Measurements from ENCODE around the gene TEAD1. TPM values are rescaled to one million over a fixed set of nuclear protein-coding genes. Genes with fewer than 3 reads are reported as not detected.
A peak's percentile ranks its signal among the peaks of the same experiment; 100 is the strongest.

TEAD1 gene
- total RNA-seq, 1 donor from 2014 or later: 17.6 TPM

DNA sequence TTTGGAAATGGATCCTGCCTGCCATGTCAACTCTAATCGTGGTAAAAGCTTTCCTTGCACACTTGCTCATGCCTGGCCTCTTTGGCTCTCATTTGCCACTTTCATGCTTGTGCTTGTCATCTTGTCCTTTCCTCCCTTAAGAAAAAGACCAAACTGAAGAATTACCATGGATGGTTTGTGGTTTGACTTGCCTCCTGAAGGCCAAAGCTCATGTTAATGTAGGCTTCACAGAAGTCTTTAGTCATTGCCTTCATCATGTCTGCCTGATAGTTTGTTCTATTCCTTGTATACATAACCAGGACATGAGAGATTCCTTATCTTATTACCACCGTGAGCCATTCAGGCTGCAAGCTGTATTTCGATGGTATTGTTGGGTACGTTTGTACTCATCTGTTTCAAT is 17.3 kb downstream of the TEAD1 start:
- TF ChIP-seq, protein P1, sequence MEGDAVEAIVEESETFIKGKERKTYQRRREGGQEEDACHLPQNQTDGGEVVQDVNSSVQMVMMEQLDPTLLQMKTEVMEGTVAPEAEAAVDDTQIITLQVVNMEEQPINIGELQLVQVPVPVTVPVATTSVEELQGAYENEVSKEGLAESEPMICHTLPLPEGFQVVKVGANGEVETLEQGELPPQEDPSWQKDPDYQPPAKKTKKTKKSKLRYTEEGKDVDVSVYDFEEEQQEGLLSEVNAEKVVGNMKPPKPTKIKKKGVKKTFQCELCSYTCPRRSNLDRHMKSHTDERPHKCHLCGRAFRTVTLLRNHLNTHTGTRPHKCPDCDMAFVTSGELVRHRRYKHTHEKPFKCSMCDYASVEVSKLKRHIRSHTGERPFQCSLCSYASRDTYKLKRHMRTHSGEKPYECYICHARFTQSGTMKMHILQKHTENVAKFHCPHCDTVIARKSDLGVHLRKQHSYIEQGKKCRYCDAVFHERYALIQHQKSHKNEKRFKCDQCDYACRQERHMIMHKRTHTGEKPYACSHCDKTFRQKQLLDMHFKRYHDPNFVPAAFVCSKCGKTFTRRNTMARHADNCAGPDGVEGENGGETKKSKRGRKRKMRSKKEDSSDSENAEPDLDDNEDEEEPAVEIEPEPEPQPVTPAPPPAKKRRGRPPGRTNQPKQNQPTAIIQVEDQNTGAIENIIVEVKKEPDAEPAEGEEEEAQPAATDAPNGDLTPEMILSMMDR (IDR thresholded peaks at IDR 0.05; ENCODE audit: insufficient read depth, low read length, severe bottlenecking): no peak
- FAIRE-seq: no peak
- no peak overlapping the region for H3K4me3 ChIP-seq (ENCODE audit: low read depth, low read length)

DNA sequence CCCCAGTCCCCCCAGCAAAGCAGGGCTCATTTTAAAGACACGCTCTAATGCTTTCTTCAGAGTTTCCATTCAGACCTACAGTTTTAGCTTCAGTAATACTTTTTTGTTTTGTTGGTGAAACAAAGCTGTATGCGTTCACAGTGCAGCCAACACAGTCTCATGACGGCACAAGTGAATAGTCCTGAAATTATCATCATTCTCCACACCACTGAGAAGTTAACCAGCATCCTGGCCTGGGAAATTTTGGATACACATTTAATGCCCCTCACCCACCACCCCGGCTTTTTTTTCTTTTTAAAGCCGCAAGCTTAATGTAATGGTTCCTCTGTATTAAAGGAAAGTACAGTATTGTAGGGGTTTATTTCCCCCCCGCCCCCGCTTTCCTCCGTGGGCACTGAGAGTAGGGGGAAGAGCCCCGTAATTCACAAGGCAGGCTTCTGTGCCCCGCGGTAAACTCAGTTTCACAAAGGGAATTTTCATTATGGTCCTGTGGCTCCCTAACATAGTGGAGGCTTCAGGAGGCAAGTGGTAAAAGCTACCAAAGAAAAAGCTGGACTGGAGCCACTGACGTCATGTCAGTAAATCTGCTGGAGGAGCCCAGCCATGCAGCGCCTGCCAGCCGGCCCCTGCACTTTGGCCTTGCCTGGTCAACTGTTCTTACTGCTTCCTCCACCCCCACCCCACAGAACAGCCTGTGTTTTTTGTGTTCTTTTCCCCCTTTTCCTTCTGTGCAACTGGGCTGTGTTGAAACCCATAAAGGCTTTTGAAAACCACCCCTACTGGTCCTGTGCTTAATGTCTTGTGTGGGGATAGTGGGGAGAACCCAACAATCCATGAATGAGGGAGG is 18.2 kb downstream of the TEAD1 start:
- TF ChIP-seq, protein P1 (IDR thresholded peaks at IDR 0.05; ENCODE audit: insufficient read depth, low read length, severe bottlenecking): no peak
- peak; percentile 50 for DNase-seq (ENCODE audit: low read depth)
- H3K4me3 ChIP-seq (ENCODE audit: low read depth, low read length): no peak overlapping the region
- H3K27me3 ChIP-seq (ENCODE audit: control insufficient read depth, insufficient read depth, low read length): no peaks in the 10 kb centered on the region
- FAIRE-seq: no peak
- H3K36me3 ChIP-seq (ENCODE audit: control insufficient read depth, insufficient read depth, low read length): no peaks in the 10 kb centered on the region

More for the DNA sequence above, 17.3 kb downstream of the TEAD1 start:
- DNase-seq (ENCODE audit: low read depth): no peak
- H3K27me3 ChIP-seq (ENCODE audit: control insufficient read depth, insufficient read depth, low read length): no peaks in the 10 kb centered on the region
- no peaks in the 10 kb centered on the region for H3K36me3 ChIP-seq (ENCODE audit: control insufficient read depth, insufficient read depth, low read length)

DNA sequence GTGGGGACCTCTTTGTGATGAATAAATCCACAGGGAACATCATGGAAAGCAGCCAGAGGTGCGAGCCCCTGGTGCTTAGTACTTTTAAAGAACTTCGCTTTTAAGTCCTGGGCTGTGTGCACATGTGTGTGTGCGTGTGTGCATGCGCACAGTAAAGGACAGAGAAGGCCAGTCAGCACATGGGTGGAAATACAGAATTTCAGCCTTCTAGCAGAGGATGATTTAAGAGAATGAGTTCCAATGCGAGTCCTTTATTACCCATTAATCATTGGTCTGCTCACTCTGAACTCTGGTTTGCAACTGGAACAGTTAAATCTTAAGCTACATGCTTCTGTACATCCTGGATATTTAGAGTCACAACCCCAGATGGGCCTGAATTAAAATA is 18.9 kb downstream of the TEAD1 start:
- TF ChIP-seq, protein P1 (IDR thresholded peaks at IDR 0.05; ENCODE audit: insufficient read depth, low read length, severe bottlenecking): no peak
- no peak for DNase-seq (ENCODE audit: low read depth)
- Histone ChIP-seq H3K36me3 (ENCODE audit: control insufficient read depth, insufficient read depth, low read length) (no peaks in the 10 kb centered on the region), H3K27me3 (ENCODE audit: control insufficient read depth, insufficient read depth, low read length) (no peaks in the 10 kb centered on the region), H3K4me3 (ENCODE audit: low read depth, low read length) (no peak overlapping the region)
- no peak for FAIRE-seq

DNA sequence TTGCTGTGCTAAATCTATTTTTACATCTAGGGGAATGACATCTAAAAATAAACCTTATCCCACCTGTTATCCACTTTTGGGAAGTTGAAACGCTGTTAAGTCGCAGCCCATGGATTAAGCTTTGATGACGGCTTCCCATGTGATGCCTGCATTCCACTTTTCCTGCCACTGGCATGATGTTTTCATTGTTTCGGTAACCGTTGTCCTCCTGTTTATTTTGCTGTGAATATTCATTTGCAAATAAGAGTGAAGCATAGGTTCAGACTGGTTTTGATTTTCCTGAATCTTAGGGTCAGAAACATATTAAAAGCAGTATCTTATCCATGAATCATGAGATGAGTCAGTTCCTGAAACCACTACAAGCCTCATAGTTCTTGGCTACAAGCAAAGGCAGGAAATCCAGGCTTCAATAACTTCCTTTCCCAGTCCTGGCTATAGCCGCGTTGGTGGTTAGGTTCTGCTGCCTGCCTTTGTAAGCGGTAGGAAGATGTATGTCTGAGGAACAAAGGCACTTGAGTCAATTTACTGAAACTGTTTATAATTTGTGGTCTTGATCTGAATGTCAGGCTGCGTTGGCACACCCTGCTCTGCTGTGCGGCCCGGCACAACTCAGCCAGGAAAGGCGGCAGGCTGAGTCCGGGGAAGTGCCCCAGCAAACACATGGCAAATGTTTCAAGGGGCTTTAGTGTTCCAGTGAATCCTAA is 19.4 kb downstream of the TEAD1 start:
- FAIRE-seq: no peak
- H3K36me3 ChIP-seq (ENCODE audit: control insufficient read depth, insufficient read depth, low read length): no peaks in the 10 kb centered on the region
- H3K27me3 ChIP-seq (ENCODE audit: control insufficient read depth, insufficient read depth, low read length): no peaks in the 10 kb centered on the region
- H3K4me3 ChIP-seq (ENCODE audit: low read depth, low read length): peak overlapping the region; percentile 2
- TF ChIP-seq, protein P1 (IDR thresholded peaks at IDR 0.05; ENCODE audit: insufficient read depth, low read length, severe bottlenecking): no peak
- DNase-seq (ENCODE audit: low read depth): peak; percentile 99

DNA sequence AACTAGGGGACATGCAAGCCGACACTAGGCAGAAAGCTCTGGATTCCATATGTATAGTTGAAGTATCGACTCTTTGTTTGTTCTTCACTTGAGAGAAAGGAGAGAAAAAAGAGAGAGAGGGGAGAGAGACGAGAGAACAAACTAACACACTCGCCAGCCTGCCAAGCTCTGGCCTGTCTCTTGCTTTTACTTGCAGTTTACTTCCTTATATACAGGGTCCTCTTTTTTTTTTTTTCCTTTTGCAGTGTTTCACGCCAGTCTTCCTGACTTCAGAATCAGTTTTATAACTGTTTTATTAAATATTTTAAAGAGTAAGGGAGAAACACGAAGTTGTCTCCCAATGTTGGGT is 19.9 kb downstream of the TEAD1 start:
- TF ChIP-seq, protein P1 (IDR thresholded peaks at IDR 0.05; ENCODE audit: insufficient read depth, low read length, severe bottlenecking): no peak
- H3K27me3 ChIP-seq (ENCODE audit: control insufficient read depth, insufficient read depth, low read length): no peaks in the 10 kb centered on the region
- DNase-seq (ENCODE audit: low read depth) (peak; percentile 47), FAIRE-seq (no peak)
- H3K4me3 ChIP-seq (ENCODE audit: low read depth, low read length): peak overlapping the region; percentile 2
- H3K36me3 ChIP-seq (ENCODE audit: control insufficient read depth, insufficient read depth, low read length): no peaks in the 10 kb centered on the region

Data from bronchial epithelial cell (primary cell).